ENCODE measurements around the gene ELK3.

DNA sequence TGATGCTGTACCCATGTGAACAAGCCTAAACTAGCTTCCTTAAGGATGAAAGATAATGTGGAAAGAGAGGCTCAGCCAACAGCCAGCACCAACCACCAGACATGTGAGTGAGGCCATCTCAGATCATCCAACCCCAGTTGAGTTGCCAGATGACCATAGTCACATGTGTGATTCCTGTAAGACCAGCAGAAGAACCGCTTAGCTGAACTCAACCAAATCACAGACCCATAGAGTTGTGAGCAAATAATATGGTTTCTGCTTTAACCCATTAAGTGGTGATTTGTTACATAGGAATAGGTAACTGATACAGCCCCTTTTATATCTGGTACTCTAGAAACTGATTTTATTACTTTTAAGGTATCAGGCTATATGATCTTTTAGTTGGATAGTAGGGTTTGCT is 17.6 kb upstream of the ELK3 start:
- TF ChIP-seq CTCF (conservative IDR thresholded peaks at IDR 0.05; ENCODE audit: low read length) (no peak), EZH2phosphoT487 (IDR thresholded peaks at IDR 0.05; ENCODE audit: borderline replicate concordance) (no peak)

Data from Loucy (cell line).